CD4-positive, alpha-beta T cell treated with Interleukin-2 at 100 ng/mL for 4 hours (primary cell): Measurements from ENCODE around the gene AXIN1.
"Not testable (repeated sequence)": the region's sequence is repeated elsewhere in the genome, so short reads cannot be mapped to it uniquely, and the experiment has no call there.

Source experiments
- DNase-seq: peaks from one replicate; pipeline ENCODE4 v3.0.0-alpha.2; 2020; ENCODE audit warnings: low spot score

The AXIN1 gene

GRCh38 chr16:381012-381788 lies 28.7 kb upstream of the AXIN1 start:
- DNase-seq, result no peak

- DNase-seq, result no peak
Observed at GRCh38 chr16:380762-381011, 28.2 kb upstream of the AXIN1 start.

GRCh38 chr16:379961-380761 lies 27.6 kb upstream of the AXIN1 start:
- DNase-seq, result peak; percentile 41

GRCh38 chr16:379183-379960 lies 26.8 kb upstream of the AXIN1 start:
- no peak for DNase-seq

GRCh38 chr16:378821-379182 lies 26.3 kb upstream of the AXIN1 start:
- no peak for DNase-seq

GRCh38 chr16:378113-378820 lies 25.7 kb upstream of the AXIN1 start:
- not testable (repeated sequence) for DNase-seq

- no peak for DNase-seq
Observed at GRCh38 chr16:377419-377951, 25.0 kb upstream of the AXIN1 start.

- DNase-seq, result no peak
Observed at GRCh38 chr16:376817-377418, 24.4 kb upstream of the AXIN1 start.

GRCh38 chr16:375927-376816 lies 23.6 kb upstream of the AXIN1 start:
- DNase-seq, result no peak

GRCh38 chr16:375212-375611 lies 22.7 kb upstream of the AXIN1 start:
- no peak for DNase-seq

- no peak for DNase-seq
Observed at GRCh38 chr16:374616-374926, 22.0 kb upstream of the AXIN1 start.

- DNase-seq, result no peak
Observed at GRCh38 chr16:373848-374615, 21.5 kb upstream of the AXIN1 start.

GRCh38 chr16:373020-373598 lies 20.6 kb upstream of the AXIN1 start:
- no peak for DNase-seq

GRCh38 chr16:372302-372983 lies 19.9 kb upstream of the AXIN1 start:
- DNase-seq, result no peak

- no peak for DNase-seq
Observed at GRCh38 chr16:371515-372301, 19.2 kb upstream of the AXIN1 start.

- no peak for DNase-seq
Observed at GRCh38 chr16:370979-371514, 18.5 kb upstream of the AXIN1 start.

GRCh38 chr16:370443-370842 lies 17.9 kb upstream of the AXIN1 start, which contains the start of gene MRPL28:
Gene MRPL28 (minus strand): TSS chr16:370538. CDS start chr16:370218, 320 bp downstream.
- DNase-seq, result peak; percentile 95
